Kidney (tissue), 14 donors: ENCODE results near the gene KIAA1549. TPM values are rescaled to one million over a fixed set of nuclear protein-coding genes. Genes with fewer than 3 reads are reported as not detected.

Experiments used
- DNase-seq, 5 donors: peaks; one replicate each; pipeline ENCODE4 v3.0.0-alpha.2; 2013 to 2020
- FAIRE-seq: peaks from 2 replicates; lab custom pipeline; 2012; peaks lifted over from hg19 to GRCh38; lab: Jason Lieb, UNC
- H3K27ac ChIP-seq, 2 donors: one replicate each; pipeline ENCODE4 v1.7.0; 2013; ENCODE audit warnings: low read depth in 2 of 2, low read length in 2 of 2, inconsistent platforms in 1 of 2
- H3K27me3 ChIP-seq: one replicate; pipeline ENCODE4 v1.7.1; 2013; ENCODE audit warnings: low read length, inconsistent platforms; ENCODE audit not compliant: control insufficient read depth, insufficient read depth
- H3K36me3 ChIP-seq, 3 donors: one replicate each; pipeline versions ENCODE4 v1.7.0 to v1.7.1; 2013; ENCODE audit warnings: low read length in 3 of 3, control low read depth in 1 of 3, inconsistent platforms in 1 of 3; ENCODE audit not compliant: insufficient read depth in 3 of 3, control insufficient read depth in 2 of 3
- H3K4me1 ChIP-seq, 3 donors: one replicate each; pipeline versions ENCODE4 v1.7.0 to v1.7.1; 2013; ENCODE audit warnings: low read length in 3 of 3, inconsistent platforms in 1 of 3, low read depth in 1 of 3; ENCODE audit not compliant: control insufficient read depth in 2 of 3, insufficient read depth in 2 of 3
- H3K4me3 ChIP-seq, 3 donors: one replicate each; pipeline versions ENCODE4 v1.7.0 to v1.8.1; 2013; ENCODE audit warnings: low read length in 3 of 3, control low read depth in 1 of 3, inconsistent platforms in 1 of 3
- H3K9ac ChIP-seq, 3 donors: one replicate each; pipeline versions ENCODE4 v1.7.0 to v1.7.1; 2013; ENCODE audit warnings: low read length in 3 of 3, control low read depth in 1 of 3, inconsistent platforms in 1 of 3
- H3K9me3 ChIP-seq, 3 donors: one replicate each; pipeline versions ENCODE4 v1.7.0 to v1.7.1; 2013; ENCODE audit warnings: low read length in 3 of 3, control low read depth in 1 of 3, inconsistent platforms in 1 of 3; ENCODE audit not compliant: control insufficient read depth in 2 of 3, insufficient read depth in 1 of 3
- intact Hi-C: fragments of 100-400 bp; cut with DNase I; formaldehyde crosslinking; loops from one replicate; pipeline ENCODE4 v1.11.1; 2022
- polyA plus RNA-seq: library from polyadenylated mRNA; stranded (reverse); fragments of 350-450 nt; fragmentation: Illumina TruSeq; extraction: RNeasy Lipid Tissue Mini Kit (QIAGEN cat#74804); gene quantifications from one replicate; pipeline ENCODE4 v1.2.3, GENCODE V29; 2014; ENCODE audit warnings: low read depth, low replicate concordance; ENCODE audit not compliant: insufficient read depth
- total RNA-seq: library from RNA; stranded (reverse); fragmentation: NEBNext Ultra II Directional; extraction: Animal tissue kit (Norgen Biotek cat#: 25700); gene quantifications from one replicate; pipeline ENCODE4 v1.2.1, GENCODE V29; 2021
- TF ChIP-seq, protein P1 (sequence below): IDR thresholded peaks from 3 replicates; pipeline ENCODE4 v1.5.1; 2012; ENCODE audit warnings: mild to moderate bottlenecking, moderate library complexity, borderline replicate concordance; ENCODE audit not compliant: insufficient read depth; ENCODE audit errors: extremely low read depth
- donor health status: control.
- donor health status: control.
- donor health status: control.
- donor health status: control.
- donor health status: control.
- donor health status: DM: yes; HTN: yes; CAD: no.
- donor health status: Normal renal cell carcinoma (clear cell type).

The KIAA1549 gene
- total and polyA plus RNA-seq, 2 donors from 2014 or later: 1.8 to 10.1 TPM

DNA sequence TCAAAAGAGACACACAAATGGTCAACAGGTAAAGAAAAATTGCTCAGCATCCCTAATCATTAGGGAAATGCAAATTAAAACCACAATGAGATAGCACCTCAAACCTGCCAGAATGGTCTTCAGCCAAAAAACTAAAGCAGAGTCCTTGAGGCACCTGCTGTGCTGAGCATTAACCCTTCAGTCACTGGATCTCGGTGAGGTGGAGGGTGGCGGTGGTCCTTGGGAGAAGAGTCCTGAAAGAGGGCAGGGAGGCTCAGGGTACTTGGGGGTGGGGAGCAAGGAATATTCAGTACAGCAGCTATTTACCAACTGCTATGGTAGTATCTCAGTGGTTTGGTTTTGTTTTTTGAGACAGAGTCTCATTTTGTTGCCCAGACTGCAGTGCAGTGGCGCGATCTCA lies 7.1 kb downstream of the KIAA1549 start:
- FAIRE-seq: no peak

DNA sequence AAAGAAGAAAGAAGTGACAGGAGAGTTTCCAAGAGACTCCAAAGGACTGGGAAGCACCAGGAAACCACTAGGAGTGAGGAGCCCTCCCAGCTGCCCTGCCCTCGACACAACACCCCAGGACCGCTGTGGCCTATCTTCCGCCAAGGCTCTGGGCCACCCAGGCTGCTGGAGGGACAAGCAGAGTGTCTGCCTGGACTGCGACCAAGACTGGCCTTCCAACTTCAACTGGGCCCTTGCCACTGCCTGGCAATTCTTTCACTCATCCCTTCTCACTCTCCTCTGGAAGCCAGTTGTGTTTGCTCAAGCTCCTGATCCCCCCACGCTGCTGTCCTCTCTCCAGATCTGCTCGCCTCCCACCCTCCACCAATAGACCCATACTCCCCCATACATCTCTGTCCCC lies 10.2 kb downstream of the KIAA1549 start:
- intact Hi-C loops: no loop called here
- H3K27ac ChIP-seq: no peak overlapping the region

More for the DNA sequence above, 7.1 kb downstream of the KIAA1549 start:
- no peak overlapping the region for H3K9ac ChIP-seq
- H3K27me3 ChIP-seq: no peaks in the 10 kb centered on the region
- no peaks in the 10 kb centered on the region for H3K36me3 ChIP-seq
- TF ChIP-seq, protein P1, sequence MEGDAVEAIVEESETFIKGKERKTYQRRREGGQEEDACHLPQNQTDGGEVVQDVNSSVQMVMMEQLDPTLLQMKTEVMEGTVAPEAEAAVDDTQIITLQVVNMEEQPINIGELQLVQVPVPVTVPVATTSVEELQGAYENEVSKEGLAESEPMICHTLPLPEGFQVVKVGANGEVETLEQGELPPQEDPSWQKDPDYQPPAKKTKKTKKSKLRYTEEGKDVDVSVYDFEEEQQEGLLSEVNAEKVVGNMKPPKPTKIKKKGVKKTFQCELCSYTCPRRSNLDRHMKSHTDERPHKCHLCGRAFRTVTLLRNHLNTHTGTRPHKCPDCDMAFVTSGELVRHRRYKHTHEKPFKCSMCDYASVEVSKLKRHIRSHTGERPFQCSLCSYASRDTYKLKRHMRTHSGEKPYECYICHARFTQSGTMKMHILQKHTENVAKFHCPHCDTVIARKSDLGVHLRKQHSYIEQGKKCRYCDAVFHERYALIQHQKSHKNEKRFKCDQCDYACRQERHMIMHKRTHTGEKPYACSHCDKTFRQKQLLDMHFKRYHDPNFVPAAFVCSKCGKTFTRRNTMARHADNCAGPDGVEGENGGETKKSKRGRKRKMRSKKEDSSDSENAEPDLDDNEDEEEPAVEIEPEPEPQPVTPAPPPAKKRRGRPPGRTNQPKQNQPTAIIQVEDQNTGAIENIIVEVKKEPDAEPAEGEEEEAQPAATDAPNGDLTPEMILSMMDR: no peak
- H3K27ac ChIP-seq: no peak overlapping the region
- peaks cover 0 to 8% (median under 1%) of the 10 kb centered on the region in 3 donors for H3K4me1 ChIP-seq
- no peak for DNase-seq
- H3K4me3 ChIP-seq: no peak overlapping the region
- no peaks in the 10 kb centered on the region for H3K9me3 ChIP-seq
- intact Hi-C loops: no loop called here

DNA sequence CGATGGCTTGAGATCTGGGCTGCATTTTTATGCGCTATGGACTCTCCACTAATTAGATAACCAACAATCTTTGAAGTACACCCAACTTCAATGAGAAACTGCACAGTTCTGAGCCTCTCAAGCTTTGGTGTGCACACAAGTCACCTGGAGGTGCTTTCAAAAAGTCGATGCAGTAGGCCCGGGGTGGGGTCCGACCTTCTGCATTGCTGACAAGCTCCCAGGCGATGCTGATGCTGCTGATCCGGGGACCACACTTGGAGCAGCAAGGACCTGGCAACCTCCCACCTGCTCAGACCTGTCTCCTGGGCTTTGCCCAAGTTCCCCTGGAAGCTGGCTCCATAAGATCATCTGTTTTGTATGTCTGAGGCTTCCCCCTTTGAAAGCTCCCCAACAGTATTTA lies 10.7 kb downstream of the KIAA1549 start:
- DNase-seq: no peak
- TF ChIP-seq, protein P1: no peak
- no peak for FAIRE-seq
- H3K9ac ChIP-seq: no peak overlapping the region
- H3K9me3 ChIP-seq: no peaks in the 10 kb centered on the region
- intact Hi-C loops: no loop called here
- H3K36me3 ChIP-seq: no peaks in the 10 kb centered on the region
- H3K4me1 ChIP-seq: peaks cover 0 to 8% (median 0%) of the 10 kb centered on the region in 3 donors
- H3K27me3 ChIP-seq: no peaks in the 10 kb centered on the region
- no peak overlapping the region for H3K27ac ChIP-seq
- H3K4me3 ChIP-seq: no peak overlapping the region

More for the DNA sequence above, 10.2 kb downstream of the KIAA1549 start:
- DNase-seq (peak in 2 of 5 donors; percentile 12 to 48), FAIRE-seq (no peak)
- TF ChIP-seq, protein P1: no peak
- Histone ChIP-seq H3K27me3 (no peaks in the 10 kb centered on the region), H3K9me3 (no peaks in the 10 kb centered on the region), H3K9ac (no peak overlapping the region), H3K36me3 (no peaks in the 10 kb centered on the region), H3K4me3 (no peak overlapping the region), H3K4me1 (peaks cover 0 to 8% (median 0%) of the 10 kb centered on the region in 3 donors)

DNA sequence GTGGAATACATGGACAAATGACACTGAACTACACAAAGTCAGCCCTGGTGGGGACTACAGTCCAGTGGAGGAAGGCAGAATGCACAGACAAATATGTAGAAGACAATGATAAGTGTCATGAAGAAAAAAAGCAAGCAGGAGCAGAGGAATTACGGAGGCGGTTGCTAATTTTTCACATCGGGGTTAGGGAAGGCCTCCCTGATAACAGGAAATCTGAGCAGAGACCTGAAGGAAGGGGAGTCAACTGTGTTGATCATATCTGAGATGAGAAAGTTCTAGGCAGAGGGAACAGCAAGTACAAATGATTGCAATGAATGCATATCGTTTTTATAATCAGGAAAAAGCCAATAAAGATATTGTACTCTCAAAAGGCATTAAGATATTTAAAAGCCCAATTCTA lies 14.0 kb downstream of the KIAA1549 start:
- DNase-seq (no peak), FAIRE-seq (no peak)
- Histone ChIP-seq H3K4me1 (peaks cover 0 to 19% (median 18%) of the 10 kb centered on the region in 3 donors), H3K9ac (no peak overlapping the region), H3K27me3 (no peaks in the 10 kb centered on the region), H3K9me3 (no peaks in the 10 kb centered on the region), H3K36me3 (no peaks in the 10 kb centered on the region), H3K27ac (peak overlapping the region; percentile 7 to 20), H3K4me3 (no peak overlapping the region)
- TF ChIP-seq, protein P1: no peak
- intact Hi-C loops: no loop called here
